HG02798 (cell line): ENCODE results near the gene TRPM2.

Experiments used
- ATAC-seq: cut with Tn5 transposase; IDR thresholded peaks from one replicate; pipeline ENCODE4 v1.9.1; 2021; ENCODE audit warnings: mild to moderate bottlenecking; ENCODE audit not compliant: unreplicated experiment, poor library complexity

Gene TRPM2

DNA sequence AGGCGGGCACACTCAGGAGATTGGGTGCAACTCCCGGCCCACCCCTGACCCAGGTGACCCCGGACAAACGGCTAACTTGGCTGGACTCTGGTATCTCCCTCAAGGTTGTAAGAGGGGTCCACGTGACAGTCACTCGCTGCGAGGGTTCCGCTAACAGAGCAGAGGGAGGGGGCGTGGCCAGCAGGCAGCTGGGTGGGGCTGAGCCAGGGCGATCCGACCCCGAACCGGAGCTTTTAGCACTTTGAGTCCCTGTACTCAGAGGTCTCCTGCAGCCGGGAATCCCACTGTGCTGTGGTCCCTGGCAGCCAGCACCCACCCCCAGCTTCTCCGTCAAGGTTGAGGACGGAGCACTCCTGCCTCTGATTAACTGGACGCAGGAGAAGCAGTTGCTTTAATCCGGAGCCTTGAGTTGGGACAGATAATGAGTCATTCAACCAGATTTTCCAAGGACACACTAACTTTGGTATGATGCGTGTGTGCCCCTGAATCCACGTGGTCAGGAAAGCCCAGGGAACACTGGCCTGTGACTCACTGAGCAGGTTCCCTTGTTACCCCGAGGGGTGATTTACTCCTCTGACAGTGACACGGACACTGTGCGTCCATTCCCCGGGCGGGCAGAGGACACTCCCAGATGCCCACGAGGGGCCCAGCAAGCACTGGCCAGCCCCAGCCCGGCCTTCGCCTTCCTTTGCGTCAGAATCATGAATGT, 16.8 kb downstream of the TRPM2 start:
- ATAC-seq: no peak

DNA sequence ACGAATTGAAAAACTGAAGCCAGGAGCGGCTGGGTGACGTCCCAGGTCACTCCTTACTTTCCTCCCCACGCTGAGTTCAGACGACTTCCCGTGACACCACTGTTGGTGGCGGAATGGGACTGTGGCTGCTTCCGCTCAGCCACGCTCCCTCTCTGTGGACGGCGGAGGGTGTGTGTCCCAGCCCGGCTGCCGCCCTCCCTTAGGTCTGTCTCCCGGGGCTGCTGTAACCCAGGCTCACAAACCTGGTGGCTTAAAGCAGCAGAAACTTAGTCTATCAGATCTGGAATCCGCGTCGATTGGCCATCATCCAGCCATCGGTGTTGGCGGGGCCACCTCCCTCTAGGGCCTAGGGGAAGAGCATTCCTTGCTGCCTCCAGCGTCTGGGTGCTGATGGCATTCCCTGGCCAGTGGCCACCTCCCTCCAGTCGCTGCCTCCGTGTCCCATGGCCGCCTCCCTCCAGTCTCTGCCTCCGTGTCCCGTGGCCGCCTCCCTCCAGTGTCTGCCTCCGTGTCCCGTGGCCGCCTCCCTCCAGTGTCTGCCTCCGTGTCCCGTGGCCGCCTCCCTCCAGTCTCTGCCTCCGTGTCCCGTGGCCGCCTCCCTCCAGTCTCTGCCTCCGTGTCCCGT, 17.5 kb downstream of the TRPM2 start:
- no peak for ATAC-seq

DNA sequence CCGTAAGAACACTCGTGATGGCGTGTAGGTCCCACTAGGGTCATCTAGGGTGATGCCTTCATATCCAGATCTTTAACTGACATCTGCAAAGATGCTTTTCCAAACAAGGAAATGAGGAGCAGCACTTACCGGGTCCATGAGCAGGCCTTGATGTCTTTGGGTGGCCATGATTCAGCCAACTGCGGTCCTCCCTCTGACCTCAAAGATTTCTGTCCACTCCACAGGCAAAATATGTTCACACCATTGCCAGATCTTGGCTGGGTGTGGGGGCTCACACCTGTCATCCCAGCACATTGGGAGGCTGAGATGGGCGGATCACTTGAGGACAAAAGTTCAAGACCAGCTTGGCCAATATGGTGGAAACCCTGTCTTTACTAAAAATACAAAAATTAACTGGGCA, 18.2 kb downstream of the TRPM2 start:
- no peak for ATAC-seq

DNA sequence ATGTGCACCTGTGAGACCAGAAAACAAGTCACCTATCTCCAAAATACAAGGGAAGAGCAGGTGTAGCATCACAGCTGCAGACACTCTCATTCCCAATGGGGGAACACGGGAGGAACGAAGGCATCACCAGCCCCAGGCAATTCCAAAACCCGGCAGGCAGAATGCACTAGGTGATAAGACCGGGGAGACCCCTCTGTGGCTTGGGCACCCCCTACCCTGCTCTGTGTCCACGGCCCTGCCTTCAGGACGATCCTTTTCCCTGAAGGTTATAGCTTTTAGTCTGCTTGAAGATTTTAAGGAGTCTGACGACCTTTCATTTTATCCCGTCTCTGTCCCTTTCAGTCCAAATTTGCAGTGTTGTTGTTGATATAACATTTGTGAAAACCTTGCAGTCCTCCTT, 19.2 kb downstream of the TRPM2 start:
- no peak for ATAC-seq

DNA sequence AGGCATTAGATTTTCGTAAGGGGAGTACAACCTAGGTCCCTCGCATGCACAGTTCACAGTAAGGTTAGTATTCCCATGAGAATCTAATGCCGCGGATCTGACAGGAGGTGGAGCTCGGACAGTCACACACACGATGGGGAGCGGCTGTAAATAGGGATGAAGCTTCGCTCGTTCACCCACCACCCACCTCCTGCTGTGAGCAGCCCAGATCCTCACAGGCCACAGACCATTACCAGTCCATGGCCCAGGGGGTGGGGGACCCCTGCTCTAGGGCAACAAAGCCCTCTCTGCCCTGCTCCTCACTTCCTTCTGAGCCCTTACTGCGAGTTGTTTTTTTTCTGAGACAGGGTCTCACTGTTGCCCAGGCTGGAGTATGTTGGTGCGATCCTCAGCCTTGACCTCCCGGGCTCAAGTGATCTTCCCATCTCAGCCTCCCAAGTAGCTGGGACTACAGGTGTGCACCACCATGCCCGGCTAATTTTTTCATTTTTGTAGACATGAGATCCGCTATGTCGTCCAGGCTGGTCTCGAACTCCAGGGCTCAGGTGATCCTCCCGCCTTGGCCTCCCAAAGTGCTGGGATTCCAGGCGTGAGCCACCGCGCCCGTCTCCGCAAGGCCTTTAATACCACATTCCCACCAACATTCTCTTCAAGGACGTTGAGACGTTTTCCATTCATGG, 21.3 kb downstream of the TRPM2 start:
- ATAC-seq: no peak

DNA sequence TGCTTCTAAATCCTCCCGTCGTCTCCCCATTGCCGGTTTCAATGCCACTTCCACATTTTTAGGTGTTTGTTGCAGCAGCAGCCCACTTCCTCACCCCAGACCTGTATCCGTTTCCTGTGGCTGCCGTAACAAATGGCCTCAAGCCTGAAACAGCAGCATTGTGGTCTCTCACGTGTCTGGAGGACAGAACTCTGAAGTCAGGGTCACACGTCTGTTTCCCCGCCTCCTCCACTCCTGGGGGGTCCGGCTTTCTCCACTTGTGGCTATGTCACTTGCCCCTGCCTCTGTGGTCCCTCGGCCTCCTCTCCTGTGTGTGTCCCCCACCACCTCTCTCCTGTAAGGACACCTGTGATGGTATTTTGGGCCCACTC, 21.8 kb downstream of the TRPM2 start:
- no peak for ATAC-seq

DNA sequence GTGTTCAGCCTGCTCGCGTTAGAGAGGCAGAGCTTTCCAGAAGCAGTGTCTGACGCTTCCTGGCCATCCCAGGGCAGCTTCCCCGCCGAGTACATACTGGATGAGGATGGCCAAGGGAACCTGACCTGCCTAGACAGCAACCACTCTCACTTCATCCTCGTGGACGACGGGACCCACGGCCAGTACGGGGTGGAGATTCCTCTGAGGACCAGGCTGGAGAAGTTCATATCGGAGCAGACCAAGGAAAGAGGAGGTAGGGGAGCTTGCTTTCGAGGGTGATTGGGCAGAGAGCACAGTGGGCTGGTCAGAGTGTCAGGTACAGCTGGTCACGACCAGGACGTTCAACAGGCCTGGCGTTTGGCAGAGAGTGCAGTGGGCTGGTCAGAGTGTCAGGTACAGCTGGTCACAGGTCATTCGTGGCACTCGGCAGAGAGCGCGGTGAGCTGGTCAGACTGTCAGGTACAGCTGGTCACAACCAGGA, 22.4 kb downstream of the TRPM2 start:
- no peak for ATAC-seq

DNA sequence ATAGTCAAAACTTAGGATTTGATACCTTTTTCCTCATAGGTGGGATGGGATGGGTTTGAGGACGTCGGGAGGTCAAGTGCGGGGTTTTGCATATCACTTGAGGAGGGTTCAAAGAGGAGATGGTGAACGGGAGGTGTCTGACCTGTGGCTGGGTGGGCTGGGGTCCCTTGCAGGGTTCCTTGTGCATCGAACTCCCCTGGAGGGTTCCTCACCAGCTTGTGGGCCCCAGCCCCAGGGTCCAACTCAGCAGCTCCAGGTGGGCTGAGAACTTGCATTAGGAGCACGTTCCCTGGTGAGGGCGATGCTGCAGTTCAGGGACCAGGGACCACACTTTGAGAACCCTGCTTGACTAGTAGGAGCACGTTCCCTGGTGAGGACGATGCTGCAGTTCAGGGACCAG, 23.2 kb downstream of the TRPM2 start:
- no peak for ATAC-seq

DNA sequence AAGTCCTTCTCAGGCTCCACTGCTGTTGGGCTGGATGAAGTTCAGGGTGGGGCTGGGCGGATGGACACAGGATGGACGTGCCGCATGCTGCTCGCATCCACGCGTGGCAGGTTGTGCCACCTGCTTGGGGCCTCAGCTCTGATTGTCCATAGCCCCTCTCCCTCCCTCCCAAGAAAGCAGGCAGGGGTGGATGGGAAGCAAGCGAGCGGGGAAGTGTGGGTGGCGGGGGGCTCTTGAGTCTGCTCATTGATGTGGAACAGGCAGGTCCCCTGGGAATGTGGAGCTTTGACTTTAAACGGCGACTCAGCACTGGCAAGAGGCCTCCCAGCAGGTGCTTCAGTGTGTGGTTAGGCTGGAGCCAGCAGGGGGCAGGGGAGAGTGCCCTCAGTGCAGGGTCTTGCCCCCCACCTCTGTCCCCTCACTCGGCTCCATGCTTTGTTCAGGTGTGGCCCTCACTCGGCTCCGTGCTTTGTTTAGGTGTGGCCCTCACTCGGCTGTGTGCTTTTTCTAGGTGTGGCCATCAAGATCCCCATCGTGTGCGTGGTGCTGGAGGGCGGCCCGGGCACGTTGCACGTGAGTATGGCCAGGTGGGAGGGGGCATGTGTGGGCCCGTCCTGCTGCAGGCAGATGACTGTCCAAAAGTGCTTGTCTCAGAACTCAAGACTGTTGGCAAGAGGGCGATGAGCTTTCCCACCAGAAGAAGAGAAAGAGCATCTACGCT, 23.9 kb downstream of the TRPM2 start:
- ATAC-seq: no peak

DNA sequence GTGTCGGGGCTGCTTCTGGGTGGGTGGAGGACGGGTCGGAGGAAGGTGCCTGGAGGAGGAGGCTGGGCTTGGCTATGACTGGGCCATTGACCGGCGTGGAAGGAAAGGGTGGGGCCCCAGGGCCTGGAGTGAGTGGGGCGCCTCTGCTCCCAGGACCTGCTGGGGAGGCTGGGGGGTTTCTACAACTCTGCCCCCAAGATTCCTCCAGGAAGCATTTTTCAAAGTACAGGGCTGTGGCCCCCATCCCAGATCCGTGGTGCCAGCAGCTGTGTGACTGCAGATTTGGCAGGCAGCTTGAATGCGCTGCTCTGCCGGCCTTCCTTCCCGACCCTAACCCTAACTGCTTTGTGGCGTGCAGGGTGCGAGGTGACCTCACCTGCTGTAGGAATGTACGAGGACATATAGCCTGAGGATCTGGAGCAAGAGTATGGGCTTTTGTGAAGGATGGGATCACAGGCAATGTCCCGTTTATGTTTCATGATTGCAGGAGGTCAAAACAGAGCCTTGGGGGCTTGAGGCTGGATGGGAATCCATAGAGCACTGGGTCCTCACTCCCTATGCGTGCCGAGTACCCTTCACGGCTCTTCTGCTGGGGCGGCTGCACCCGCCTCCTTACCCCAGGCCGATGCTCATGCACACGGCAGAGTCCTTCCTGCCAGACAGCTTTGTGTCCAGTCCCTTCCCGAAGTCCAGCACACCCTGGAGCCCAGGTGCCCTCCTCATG, 24.7 kb downstream of the TRPM2 start:
- no peak for ATAC-seq

DNA sequence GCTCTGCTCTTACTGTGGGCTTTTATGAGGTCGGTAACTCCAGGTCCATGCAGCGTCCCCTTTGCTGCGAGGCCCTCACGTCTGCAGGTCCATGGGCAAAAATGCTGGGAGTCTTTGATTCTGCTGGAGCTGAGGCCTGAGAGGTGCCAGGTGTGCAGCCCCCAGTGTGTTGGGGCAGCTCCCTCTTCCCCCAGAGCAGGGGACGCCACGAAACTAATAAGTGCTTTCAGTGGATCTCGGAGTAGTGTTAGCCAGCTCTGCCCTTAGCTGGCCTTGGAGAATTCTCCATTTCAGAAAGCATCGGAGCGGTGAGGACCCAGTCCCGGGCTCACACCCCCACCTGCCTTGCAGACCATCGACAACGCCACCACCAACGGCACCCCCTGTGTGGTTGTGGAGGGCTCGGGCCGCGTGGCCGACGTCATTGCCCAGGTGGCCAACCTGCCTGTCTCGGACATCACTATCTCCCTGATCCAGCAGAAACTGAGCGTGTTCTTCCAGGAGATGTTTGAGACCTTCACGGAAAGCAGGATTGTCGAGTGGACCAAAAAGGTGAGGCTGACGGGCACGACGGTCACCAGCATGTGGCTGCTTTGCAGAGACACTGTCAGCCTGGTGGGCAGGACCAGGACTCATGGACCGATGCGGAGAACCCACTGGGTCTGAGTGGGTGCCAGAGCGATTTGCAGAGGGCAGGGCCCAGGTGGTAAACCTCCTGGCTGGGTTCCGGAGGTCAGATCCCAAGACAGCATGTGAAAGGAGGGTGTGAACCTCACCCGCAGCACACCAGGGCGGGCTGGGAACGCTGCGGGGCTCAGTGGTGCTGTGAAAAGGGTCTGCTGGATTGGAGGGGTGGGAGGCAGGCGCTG, 25.5 kb downstream of the TRPM2 start:
- no peak for ATAC-seq

DNA sequence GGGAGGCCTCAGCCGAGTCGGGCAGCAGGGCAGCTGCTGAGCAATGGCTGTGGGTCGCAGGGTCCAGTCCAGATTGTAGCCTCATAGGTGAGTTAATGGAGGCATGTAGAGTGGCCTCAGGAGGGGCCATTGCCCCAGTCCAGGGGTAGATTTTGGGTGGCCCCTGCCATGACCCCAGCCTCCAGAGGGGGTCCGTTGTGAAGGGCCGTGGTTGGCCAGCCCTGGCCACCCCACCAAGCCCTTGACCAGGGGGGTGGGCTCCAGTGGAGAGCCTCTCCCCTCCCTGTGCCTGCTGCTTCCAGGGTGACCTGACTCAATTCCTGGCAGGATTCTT, 26.1 kb downstream of the TRPM2 start:
- no peak for ATAC-seq

DNA sequence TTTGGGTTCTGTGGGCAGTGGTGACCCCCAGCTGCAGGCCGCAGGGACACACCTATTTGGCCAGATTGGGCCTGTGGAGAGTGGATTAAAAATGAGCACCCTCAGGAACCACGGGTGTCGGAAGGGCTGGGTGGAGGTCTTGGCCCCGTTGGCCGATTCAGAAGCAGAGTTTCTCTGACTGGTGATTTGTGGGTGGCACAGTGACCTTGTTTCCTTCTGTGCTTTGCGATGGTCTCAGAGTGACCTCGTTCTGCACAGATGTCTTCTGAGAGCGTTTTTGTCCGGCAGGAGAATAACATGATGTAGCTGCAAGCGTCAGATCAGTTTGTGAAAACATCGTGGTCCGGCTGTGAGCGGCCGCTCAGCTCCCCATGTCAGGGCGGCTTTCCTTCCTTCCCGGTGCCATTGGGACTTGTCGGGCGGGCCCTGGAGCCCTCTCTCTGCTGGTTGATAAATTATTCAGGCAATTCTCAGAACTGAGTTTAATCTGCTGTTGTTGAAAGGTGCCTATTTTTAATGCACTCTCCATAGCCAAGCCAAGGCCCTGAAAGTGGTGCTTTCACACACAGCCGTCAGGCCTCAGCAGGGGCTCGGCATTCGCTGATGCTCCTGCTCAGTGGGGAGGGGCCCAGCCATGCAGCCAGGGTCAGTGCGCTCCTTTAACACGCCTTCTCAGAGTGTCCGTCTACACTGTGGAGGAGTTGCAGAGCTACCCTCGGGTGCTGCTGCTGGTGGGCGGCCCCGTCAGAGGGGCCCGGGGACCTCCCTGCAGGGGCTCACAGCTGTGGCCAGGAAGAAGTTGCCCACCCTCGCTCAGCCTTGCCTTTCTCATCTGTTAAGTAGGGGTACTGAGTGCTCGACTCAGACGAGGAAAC, 26.8 kb downstream of the TRPM2 start:
- ATAC-seq: no peak

DNA sequence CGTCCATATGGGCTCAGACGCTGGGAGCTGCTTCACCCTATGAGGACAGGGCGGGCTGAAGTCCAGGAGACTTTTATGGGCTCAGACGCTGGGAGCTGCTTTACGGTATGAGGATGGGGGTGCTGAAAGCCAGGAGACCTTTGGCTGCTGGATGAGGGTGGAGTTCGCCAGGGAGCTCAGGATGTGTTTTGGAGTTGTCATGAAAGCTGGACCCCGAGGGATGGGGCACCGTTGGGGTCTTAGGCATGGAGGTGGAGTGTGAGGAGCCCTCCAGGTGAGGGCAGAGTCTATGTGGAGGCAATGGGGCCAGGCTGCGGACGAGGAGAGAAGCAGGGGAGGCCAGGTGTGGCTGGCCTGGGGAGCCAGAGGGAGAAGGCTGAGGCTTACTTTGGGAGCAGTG, 27.5 kb downstream of the TRPM2 start:
- no peak for ATAC-seq

DNA sequence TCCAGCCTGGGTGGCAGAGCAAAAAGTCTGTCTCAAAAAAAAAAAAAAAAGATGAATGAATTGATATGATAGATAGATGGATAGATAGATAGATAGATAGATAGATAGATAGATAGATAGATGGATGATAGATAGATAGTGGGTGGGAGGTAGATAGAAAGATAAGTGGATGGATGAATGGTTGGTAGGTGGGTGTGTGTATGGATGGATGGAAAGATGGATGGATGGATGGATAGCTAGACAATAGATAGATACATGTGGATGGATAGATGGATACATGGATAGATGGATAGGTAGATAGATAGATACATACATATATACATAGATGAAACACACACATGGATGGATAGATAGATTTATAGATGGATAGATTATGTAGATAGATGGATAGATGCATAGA, 28.5 kb downstream of the TRPM2 start:
- ATAC-seq: no peak

DNA sequence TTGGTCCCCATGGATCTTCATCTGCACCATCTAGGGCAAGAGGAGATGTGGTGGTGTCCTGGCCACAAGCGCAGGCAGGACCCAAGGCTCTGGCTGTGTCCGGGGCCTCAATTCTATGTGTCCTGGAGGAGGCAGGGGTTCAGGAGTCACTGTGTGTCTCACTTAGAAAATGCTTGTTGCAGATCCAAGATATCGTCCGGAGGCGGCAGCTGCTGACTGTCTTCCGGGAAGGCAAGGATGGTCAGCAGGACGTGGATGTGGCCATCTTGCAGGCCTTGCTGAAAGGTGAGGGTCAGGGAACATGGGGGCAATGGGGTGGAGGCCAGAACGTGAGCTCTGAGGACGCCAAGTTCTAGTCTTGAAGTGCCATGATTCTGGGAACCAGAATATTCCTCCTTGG, 29.1 kb downstream of the TRPM2 start:
- ATAC-seq: no peak

DNA sequence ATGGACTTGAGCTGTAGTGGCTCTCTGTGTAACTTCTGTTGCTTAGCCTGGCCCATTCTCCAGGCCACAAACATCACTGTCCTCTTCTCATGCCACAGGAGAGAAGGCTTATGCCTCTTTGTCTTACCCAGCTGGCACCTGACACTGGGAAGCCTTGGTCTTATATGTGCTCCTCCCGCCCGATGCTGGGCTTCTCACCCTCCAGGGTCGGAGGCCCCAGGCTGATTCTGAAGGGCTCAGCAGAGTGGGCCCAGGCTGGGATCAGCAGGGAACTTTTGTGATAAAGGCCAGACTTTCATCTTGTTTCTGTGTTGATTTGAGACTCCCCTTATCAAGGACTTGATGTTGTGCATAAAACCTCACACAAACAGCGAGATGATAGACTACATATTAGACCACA, 29.8 kb downstream of the TRPM2 start:
- ATAC-seq: no peak

DNA sequence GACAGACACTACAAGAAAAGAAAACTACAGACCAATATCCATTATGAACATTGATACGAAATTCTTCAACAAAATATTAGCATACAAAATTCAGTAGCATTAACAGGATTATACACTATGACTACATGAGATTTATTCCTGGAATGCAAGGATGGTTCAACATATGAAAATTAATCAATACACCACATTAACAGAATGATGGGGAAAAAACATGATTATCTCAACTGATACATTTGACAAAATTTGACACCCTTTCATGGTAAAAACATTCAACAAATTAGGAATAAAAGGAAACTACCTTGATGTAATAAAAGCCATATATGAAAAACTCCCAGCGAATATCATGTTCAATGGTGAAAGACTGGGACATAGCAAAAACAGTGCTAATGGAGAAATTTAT, 31.5 kb downstream of the TRPM2 start:
- ATAC-seq: no peak

DNA sequence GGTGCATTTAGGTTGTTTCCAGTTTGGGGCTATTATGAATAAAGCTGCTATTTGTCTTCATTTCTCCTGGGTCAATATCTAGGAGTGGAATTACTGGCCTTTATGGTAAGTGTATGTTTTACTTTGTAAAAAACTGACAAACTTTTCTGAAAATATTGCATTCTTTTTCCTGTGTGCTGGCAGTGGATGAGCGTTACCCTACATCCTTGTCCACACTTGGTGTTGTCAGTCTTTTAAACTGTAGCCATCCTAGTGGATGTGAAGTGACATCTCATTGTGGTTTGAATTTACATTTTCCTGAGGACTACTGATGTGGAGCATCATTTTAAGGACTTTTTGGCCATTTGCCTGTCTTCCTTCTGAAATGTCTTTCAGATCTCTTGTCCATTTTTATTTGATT, 35.9 kb downstream of the TRPM2 start:
- no peak for ATAC-seq
